Naive thymus-derived CD4-positive, alpha-beta T cell (primary cell): ENCODE results near the gene HHATL. TPM values are rescaled to one million over a fixed set of nuclear protein-coding genes. Genes with fewer than 3 reads are reported as not detected.

ENCODE experiments used
- ATAC-seq: fragments of 150-1000 bp; cut with Tn5 transposase; 2 replicates; pipeline ENCODE4 v1.10.0; 2021; ENCODE audit warnings: mild to moderate bottlenecking, moderate library complexity
- CTCF ChIA-PET: fragments of 350-600 bp; sonication (Branson Sonifier 250); formaldehyde crosslinking; loops from one replicate; lab custom pipeline; 2021; ENCODE audit warnings: antibody characterized with exemption; lab: Charles Lee
- POLR2A ChIA-PET: fragments of 350-600 bp; sonication (Branson Sonifier 250); formaldehyde crosslinking; loops from one replicate; lab custom pipeline; 2021; ENCODE audit warnings: antibody characterized with exemption, inconsistent platforms; lab: Charles Lee
- DNase-seq, 9 donors: peaks; one replicate each; pipeline versions ENCODE4 v3.0.0 to v3.0.0-alpha.2; 2020 to 2022; ENCODE audit warnings: mixed read lengths in 1 of 9
- H3K27ac ChIP-seq: one replicate; pipeline ENCODE4 v1.7.0; 2013; ENCODE audit warnings: mild to moderate bottlenecking, low read depth, low read length, moderate library complexity
- H3K27me3 ChIP-seq, 2 donors: one replicate each; pipeline ENCODE4 v1.7.0; 2013; ENCODE audit warnings: low read length in 2 of 2, mild to moderate bottlenecking in 2 of 2, moderate library complexity in 2 of 2; ENCODE audit not compliant: control insufficient read depth in 2 of 2, insufficient read depth in 2 of 2
- H3K36me3 ChIP-seq, 3 experiments: 1 replicate in 2 of 3; 2 replicates in 1 of 3; pipeline ENCODE4 v1.7.0; 2013; ENCODE audit warnings: low read length in 3 of 3, mild to moderate bottlenecking in 3 of 3, moderate library complexity in 1 of 3; ENCODE audit not compliant: insufficient read depth in 3 of 3, control insufficient read depth in 2 of 3
- H3K4me1 ChIP-seq, 2 donors: one replicate each; pipeline ENCODE4 v1.7.0; 2013; ENCODE audit warnings: low read length in 2 of 2, mild to moderate bottlenecking in 2 of 2, moderate library complexity in 1 of 2; ENCODE audit not compliant: control insufficient read depth in 2 of 2, insufficient read depth in 2 of 2
- H3K4me3 ChIP-seq: 2 replicates; pipeline ENCODE4 v1.7.0; 2013; ENCODE audit warnings: mild to moderate bottlenecking, low read length
- H3K9me3 ChIP-seq, 3 experiments: 1 replicate in 2 of 3; 2 replicates in 1 of 3; pipeline ENCODE4 v1.7.0; 2013; ENCODE audit warnings: low read length in 3 of 3; ENCODE audit not compliant: control insufficient read depth in 2 of 3
- H3K27ac Mint-ChIP-seq, 9 donors: one replicate each; pipeline ENCODE4 v1.8.0; 2020 to 2022; ENCODE audit warnings: mixed read lengths in 9 of 9, mild to moderate bottlenecking in 8 of 9, moderate library complexity in 5 of 9, inconsistent platforms in 2 of 9
- H3K27me3 Mint-ChIP-seq, 5 donors: one replicate each; pipeline ENCODE4 v1.8.0; 2021 to 2022; ENCODE audit warnings: mixed read lengths in 5 of 5, mild to moderate bottlenecking in 1 of 5
- H3K36me3 Mint-ChIP-seq, 5 donors: one replicate each; pipeline ENCODE4 v1.8.0; 2020 to 2022; ENCODE audit warnings: mixed read lengths in 5 of 5, mild to moderate bottlenecking in 3 of 5, inconsistent platforms in 1 of 5
- H3K4me1 Mint-ChIP-seq, 7 donors: one replicate each; pipeline ENCODE4 v1.8.0; 2020 to 2022; ENCODE audit warnings: mixed read lengths in 7 of 7, mild to moderate bottlenecking in 3 of 7, inconsistent platforms in 1 of 7
- H3K4me3 Mint-ChIP-seq, 10 donors: one replicate each; pipeline ENCODE4 v1.8.0; 2020 to 2022; ENCODE audit warnings: mild to moderate bottlenecking in 10 of 10, mixed read lengths in 10 of 10, moderate library complexity in 6 of 10, inconsistent platforms in 2 of 10
- H3K9me3 Mint-ChIP-seq, 11 donors: one replicate each; pipeline ENCODE4 v1.8.0; 2020 to 2022; ENCODE audit warnings: mixed read lengths in 11 of 11, mild to moderate bottlenecking in 4 of 11, inconsistent platforms in 1 of 11, moderate library complexity in 1 of 11
- intact Hi-C, 2 donors: fragments of 100-400 bp; cut with micrococcal nuclease; formaldehyde crosslinking; loops; one replicate each; pipeline ENCODE4 v1.15.1; 2023
- polyA plus RNA-seq, 2 donors: library from polyadenylated mRNA; unstranded; fragments of 300-500 nt; fragmentation: Illumina TruSeq; gene quantifications; one replicate each; pipeline ENCODE4 v1.2.3, GENCODE V29; 2021
- total RNA-seq, 6 experiments: library from RNA in 5 of 6; stranded (reverse) in 5 of 6; gene quantifications; 1 replicate in 5 of 6; 2 replicates in 1 of 6; pipeline ENCODE4 v1.2.3 and lab custom pipeline; 2021 to 2026

HHATL gene
- total and polyA plus RNA-seq, 7 experiments from 2014 or later: not detected

DNA sequence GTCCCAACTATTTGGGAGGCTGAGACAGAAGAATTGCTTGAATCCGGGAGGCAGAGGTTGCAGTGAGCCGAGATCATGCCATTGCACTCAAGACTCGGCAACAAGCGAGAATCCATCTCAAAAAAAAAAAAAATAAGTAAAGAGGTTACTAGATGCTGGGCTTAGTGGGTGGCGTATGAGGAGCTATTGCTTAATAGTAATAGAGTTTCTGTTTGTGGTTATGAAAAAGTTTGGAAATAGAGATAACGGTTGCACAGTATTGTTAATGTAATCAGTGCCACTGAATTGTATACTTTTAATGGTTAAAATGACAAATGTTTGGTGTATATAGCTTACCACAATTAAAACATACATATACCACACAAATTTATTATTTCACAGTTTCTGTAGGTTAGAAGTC is 14.7 kb upstream of the HHATL start:
- Histone ChIP-seq H3K4me1 (no peaks in the 10 kb centered on the region), H3K9me3 (no peaks in the 10 kb centered on the region), H3K4me3 (no peak overlapping the region), H3K27me3 (no peaks in the 10 kb centered on the region), H3K36me3 (no peaks in the 10 kb centered on the region), H3K27ac (no peak overlapping the region)
- no peak for ATAC-seq
- POLR2A ChIA-PET: no interaction called here
- peaks cover 0 to 19% (median 0%) of the 10 kb centered on the region in 5 donors for H3K27me3 Mint-ChIP-seq
- intact Hi-C loops: no loop called here
- CTCF ChIA-PET: no interaction called here
- peak overlapping the region in 1 of 9 donors; percentile 20 for H3K27ac Mint-ChIP-seq
- peaks cover 0 to 2% (median 0%) of the 10 kb centered on the region in 11 donors for H3K9me3 Mint-ChIP-seq
- no peak overlapping the region for H3K4me3 Mint-ChIP-seq
- no peak for DNase-seq
- H3K36me3 Mint-ChIP-seq: no peaks in the 10 kb centered on the region
- H3K4me1 Mint-ChIP-seq: peaks cover 0 to 2% (median 0%) of the 10 kb centered on the region in 7 donors

- H3K9me3 Mint-ChIP-seq: no peaks in the 10 kb centered on the region
- H3K27ac Mint-ChIP-seq: no peak overlapping the region
- H3K4me3 Mint-ChIP-seq: no peak overlapping the region
- no peaks in the 10 kb centered on the region for H3K36me3 ChIP-seq
- intact Hi-C loops: no loop called here
- peaks cover 0 to 11% (median 0%) of the 10 kb centered on the region in 5 donors for H3K27me3 Mint-ChIP-seq
- no peaks in the 10 kb centered on the region for H3K4me1 ChIP-seq
- ChIA-PET POLR2A (no interaction called here), CTCF (no interaction called here)
- DNase-seq: no peak
- no peak overlapping the region for H3K27ac ChIP-seq
- H3K36me3 Mint-ChIP-seq: peaks cover 0 to 3% (median 0%) of the 10 kb centered on the region in 5 donors
- no peak overlapping the region for H3K4me3 ChIP-seq
- no peaks in the 10 kb centered on the region for H3K9me3 ChIP-seq
- H3K4me1 Mint-ChIP-seq: no peaks in the 10 kb centered on the region
- no peaks in the 10 kb centered on the region for H3K27me3 ChIP-seq
- ATAC-seq: no peak
Measured at GRCh38 chr3:42714171-42714852, 11.7 kb upstream of the HHATL start.

GRCh38 chr3:42713747-42714146 is 11.1 kb upstream of the HHATL start:
- no peak overlapping the region for H3K27ac Mint-ChIP-seq
- H3K9me3 ChIP-seq: no peaks in the 10 kb centered on the region
- H3K4me3 Mint-ChIP-seq: no peak overlapping the region
- H3K27me3 Mint-ChIP-seq: peaks cover 0 to 6% (median 0%) of the 10 kb centered on the region in 5 donors
- ChIA-PET POLR2A (no interaction called here), CTCF (no interaction called here)
- H3K27me3 ChIP-seq: no peaks in the 10 kb centered on the region
- H3K4me3 ChIP-seq: no peak overlapping the region
- peaks cover 0 to 3% (median 0%) of the 10 kb centered on the region in 5 donors for H3K36me3 Mint-ChIP-seq
- no peak overlapping the region for H3K27ac ChIP-seq
- no peaks in the 10 kb centered on the region for H3K36me3 ChIP-seq
- no peak for DNase-seq
- H3K9me3 Mint-ChIP-seq: no peaks in the 10 kb centered on the region
- no peak for ATAC-seq
- no peaks in the 10 kb centered on the region for H3K4me1 ChIP-seq
- no peaks in the 10 kb centered on the region for H3K4me1 Mint-ChIP-seq
- intact Hi-C loops: no loop called here

DNA sequence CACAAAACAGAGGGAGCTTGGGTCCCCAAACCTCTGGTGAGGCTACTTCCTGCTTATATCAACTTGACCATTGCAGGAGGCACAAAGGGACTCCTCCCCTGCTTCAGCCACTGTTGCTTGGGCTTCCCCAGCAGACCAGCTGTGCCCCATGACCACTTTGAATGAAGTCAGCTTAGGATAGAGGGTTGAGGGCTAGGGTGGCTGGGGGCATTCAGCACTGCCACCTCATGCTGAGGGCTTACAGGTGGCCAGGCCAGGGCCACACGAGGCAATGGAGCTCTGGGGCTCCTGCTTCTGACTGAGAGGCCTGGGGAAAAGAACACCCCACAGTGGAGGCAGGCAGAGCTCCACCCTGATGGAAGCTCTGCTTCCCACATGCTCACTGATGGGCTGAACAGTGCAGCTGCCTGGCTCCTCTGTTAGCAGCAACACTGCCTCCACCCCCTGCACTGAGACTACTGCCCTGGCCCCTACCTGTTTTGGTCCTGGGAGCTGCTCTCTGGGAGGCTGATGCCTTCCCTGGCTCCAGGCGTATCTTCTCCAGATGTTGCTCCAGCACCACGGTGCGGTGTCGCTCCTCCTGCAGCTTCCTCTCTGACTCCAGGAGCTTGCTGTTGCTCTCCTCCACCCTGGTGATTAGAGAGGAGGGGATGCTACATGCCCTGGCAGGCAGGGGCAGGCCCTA is 10.2 kb upstream of the HHATL start:
- Mint-ChIP-seq H3K4me1 (no peaks in the 10 kb centered on the region), H3K27ac (no peak overlapping the region), H3K27me3 (peaks cover 0 to 6% (median 0%) of the 10 kb centered on the region in 5 donors), H3K4me3 (no peak overlapping the region), H3K36me3 (peaks cover 0 to 3% (median 0%) of the 10 kb centered on the region in 5 donors), H3K9me3 (no peaks in the 10 kb centered on the region)
- H3K4me1 ChIP-seq: no peaks in the 10 kb centered on the region
- ATAC-seq (no peak), DNase-seq (peak in 1 of 9 donors; percentile 1)
- intact Hi-C loops: no loop called here
- no peak overlapping the region for H3K4me3 ChIP-seq
- H3K27me3 ChIP-seq: no peaks in the 10 kb centered on the region
- POLR2A ChIA-PET: interaction anchor here (0.8 kb wide), 1 partner anchor 156 kb away, joined by 4 read pairs; no protein-coding TSS in a partner anchor
- H3K36me3 ChIP-seq: no peaks in the 10 kb centered on the region
- no peak overlapping the region for H3K27ac ChIP-seq
- CTCF ChIA-PET: no interaction called here
- no peaks in the 10 kb centered on the region for H3K9me3 ChIP-seq

DNA sequence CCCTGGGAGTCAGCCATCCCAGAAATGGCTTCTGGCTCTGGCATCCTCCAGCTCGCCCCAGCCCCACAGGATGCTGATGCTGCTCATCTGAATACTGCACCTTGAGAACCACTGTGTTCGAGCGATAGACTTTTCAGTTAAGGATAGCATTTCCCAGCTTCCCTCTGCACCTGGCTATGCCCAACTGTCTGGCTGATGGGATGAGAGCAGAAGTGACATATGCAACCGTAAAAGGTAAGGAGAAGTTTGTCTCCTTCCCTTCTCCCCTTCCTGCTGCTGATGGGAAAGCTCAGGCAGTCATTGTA is 9.7 kb upstream of the HHATL start:
- DNase-seq (no peak), ATAC-seq (no peak)
- POLR2A ChIA-PET: interaction anchor here (0.8 kb wide), 1 partner anchor 156 kb away, joined by 4 read pairs; no protein-coding TSS in a partner anchor
- no peaks in the 10 kb centered on the region for H3K4me1 Mint-ChIP-seq
- H3K9me3 ChIP-seq: no peaks in the 10 kb centered on the region
- CTCF ChIA-PET: no interaction called here
- peaks cover 0 to 3% (median 0%) of the 10 kb centered on the region in 5 donors for H3K36me3 Mint-ChIP-seq
- no peak overlapping the region for H3K27ac ChIP-seq
- H3K4me3 Mint-ChIP-seq: no peak overlapping the region
- no peaks in the 10 kb centered on the region for H3K9me3 Mint-ChIP-seq
- no peaks in the 10 kb centered on the region for H3K36me3 ChIP-seq
- H3K4me1 ChIP-seq: no peaks in the 10 kb centered on the region
- no peak overlapping the region for H3K4me3 ChIP-seq
- H3K27me3 ChIP-seq: no peaks in the 10 kb centered on the region
- no peak overlapping the region for H3K27ac Mint-ChIP-seq
- H3K27me3 Mint-ChIP-seq: peaks cover 0 to 6% (median 0%) of the 10 kb centered on the region in 5 donors
- intact Hi-C loops: no loop called here

GRCh38 chr3:42711491-42712343 is 9.1 kb upstream of the HHATL start:
- Histone ChIP-seq H3K27ac (no peak overlapping the region), H3K36me3 (no peaks in the 10 kb centered on the region), H3K4me1 (no peaks in the 10 kb centered on the region), H3K9me3 (no peaks in the 10 kb centered on the region), H3K27me3 (no peaks in the 10 kb centered on the region), H3K4me3 (no peak overlapping the region)
- DNase-seq (no peak), ATAC-seq (no peak)
- ChIA-PET CTCF (no interaction called here), POLR2A (no interaction called here)
- Mint-ChIP-seq H3K4me1 (no peaks in the 10 kb centered on the region), H3K27ac (no peak overlapping the region), H3K9me3 (no peaks in the 10 kb centered on the region), H3K4me3 (no peak overlapping the region), H3K36me3 (peaks cover 0 to 3% (median 0%) of the 10 kb centered on the region in 5 donors), H3K27me3 (peaks cover 0 to 6% (median 0%) of the 10 kb centered on the region in 5 donors)
- intact Hi-C loops: no loop called here
